ENCODE data around the gene LTBP3.

DNA sequence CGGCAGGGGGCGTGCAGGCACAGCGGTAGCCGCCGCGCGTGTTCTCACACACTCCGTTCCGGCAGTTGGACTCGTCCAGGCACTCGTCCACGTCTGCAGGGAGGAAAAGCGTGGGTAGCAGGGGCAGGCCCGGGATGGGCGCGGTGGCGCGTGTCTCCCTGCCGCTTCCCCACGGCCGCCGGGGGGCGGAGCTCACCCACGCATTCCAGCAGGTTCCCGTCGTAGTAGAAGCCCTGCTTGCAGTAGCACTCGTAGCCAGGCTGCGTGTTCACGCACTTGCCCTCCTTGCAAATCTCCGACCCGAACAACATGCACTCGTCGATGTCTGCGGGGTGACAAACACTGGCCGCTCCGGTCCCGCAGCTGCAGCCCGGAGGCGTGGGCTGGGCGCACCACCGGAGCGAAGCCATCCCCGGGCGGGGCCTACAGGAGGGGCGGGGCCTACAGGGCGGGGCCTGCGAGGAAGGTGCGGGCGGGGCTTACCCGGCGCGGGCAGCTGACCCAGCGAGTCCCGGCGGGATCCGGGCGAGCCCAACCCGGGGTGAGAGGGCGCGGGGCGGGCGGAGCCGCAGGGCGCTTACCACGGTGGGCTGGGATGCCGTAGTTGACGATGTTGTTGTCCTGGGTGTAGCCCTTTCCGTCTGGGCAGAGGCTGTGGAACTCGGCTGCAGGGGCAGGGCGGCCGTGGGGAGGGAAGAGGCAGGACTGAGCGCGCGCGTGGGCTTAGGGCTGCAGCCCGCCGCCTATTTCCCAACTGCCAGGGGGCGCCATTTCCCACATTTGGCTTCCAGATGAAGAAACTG lies 17.7 kb downstream of the LTBP3 start:
- TF ChIP-seq FOXA1 (IDR thresholded peaks at IDR 0.05) (no peak), ZNF384 (IDR thresholded peaks at IDR 0.05) (no peak), SUZ12 (IDR thresholded peaks at IDR 0.05) (no peak), SP1 (IDR thresholded peaks at IDR 0.05) (no peak), ARNT (IDR thresholded peaks at IDR 0.05) (no peak)

All from HEK293T (cell line).